NCI-H2081 treated with DMSO at 0.1 percent for 48 hours (cell line): ENCODE results near the gene EIF2B2.
"Not testable (repeated sequence)": the region's sequence is repeated elsewhere in the genome, so short reads cannot be mapped to it uniquely, and the experiment has no call there.

Source experiments
- DNase-seq: peaks from one replicate; lab custom pipeline; 2025; lab: John Stamatoyannopoulos, UW

Gene EIF2B2

GRCh38 chr14:74974364-74975058 is 28.2 kb upstream of the EIF2B2 start:
- no peak for DNase-seq

- no peak for DNase-seq
These were observed 27.5 kb upstream of the EIF2B2 start for GRCh38 chr14:74975059-74975810.

DNA sequence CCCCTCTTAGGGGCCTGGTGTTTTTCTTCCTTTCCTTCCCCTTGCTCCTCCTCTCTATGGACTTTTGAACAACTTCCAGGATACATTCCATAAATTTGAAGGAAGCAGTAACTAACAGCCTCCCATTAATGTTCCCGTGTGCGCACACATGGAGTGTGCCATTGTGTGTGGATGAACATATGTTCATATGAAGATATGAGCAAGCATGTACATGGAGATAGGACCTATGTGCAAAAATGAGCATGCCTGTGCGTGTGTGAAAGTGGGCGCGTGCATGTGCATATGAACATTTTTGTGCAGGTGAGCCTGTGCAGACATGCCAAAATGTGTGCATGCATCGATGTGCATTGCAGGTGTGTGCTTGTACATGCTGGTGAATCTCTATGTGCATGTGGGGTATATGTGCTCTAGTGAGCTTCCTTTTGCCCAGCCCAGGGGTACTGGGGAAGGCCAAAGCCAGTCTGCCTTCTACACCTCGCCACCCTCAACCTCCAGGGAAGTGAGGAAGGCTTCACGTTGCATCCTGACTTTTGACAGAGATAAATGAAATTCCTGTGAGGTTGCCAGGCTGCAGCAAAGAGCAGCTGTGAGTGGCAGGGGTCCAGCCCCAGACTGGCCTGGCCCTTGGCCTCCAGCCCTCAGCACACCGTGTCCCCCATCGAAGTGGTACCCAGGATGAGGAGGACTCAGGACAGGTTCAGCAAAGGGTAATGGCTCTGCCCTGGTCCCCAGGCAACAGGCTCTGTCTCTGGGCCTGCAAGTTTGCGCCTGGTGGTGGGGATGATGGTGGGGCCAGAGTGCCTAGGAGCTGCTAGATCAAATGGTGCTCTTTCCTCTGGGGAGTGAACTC is 26.2 kb upstream of the EIF2B2 start:
- DNase-seq: no peak

- DNase-seq: no peak
These were observed 25.4 kb upstream of the EIF2B2 start for GRCh38 chr14:74977164-74977900.

DNA sequence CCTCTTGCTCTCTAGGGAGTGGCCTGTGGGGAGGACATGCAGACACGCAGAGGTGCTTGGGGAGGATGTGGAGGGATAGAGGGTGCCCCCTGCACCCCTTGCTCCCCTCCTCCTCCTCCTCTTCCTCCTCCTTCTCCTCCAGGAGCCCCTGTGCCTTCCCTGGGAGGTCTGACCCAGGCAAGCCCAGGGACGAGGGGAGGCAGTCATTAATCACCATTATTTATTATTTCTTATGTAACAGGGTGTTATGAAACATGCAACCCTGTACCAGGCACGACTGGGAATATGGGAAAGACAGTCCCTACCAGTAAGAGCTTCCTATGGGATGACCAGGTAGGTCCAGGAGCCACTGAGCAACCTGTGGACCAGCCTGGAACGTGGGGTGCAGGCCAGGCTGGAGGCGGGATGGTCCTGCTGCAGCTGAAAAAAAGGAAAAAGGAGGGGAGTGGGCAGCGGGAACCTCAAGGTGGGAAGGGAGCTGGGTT is 24.8 kb upstream of the EIF2B2 start:
- DNase-seq: no peak

DNA sequence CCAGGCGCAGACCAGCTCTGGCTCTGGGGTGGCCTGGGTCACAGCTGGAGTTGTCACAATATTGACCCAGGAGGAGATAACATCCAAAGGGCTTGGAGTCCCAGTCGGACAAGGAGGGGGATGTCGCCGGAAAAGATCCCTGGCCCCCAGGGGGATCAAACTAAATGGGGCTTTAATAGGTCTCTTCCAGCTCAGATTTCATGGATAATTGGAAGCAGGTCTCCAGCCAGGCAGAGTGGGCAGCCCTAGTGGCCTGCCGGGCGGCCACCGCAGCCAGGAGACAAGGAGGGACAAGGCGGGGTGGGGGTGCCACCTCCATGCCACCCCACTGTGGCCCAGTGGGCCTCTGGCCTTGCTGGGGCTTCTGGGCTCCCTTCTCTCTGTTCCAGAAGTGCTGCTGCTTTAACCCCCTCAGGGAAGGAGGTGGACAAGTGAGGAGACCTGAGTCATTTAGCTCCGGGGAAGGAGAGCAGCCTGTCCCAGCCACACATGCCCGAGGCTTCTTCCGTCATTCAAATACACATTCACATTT is 24.2 kb upstream of the EIF2B2 start:
- no peak for DNase-seq

DNA sequence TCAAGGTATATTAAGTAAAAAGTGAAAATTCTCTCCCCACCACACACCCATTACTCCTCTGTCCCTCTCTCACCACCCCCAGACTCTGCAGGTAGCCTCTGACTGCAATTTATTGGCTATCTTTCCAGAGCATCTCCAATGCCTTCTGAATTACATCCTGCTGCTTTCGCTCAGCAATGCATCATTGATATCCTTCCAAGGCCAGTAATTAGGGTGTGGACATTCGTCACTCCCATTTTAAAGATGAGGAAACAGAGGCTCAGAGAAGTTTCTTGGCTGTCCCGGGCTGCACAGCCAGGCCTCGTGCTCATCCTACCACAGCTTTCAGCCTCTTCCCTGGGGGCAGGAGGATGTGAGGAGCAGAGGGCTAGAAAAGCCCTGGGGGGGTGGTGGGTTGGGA is 23.7 kb upstream of the EIF2B2 start:
- no peak for DNase-seq

DNA sequence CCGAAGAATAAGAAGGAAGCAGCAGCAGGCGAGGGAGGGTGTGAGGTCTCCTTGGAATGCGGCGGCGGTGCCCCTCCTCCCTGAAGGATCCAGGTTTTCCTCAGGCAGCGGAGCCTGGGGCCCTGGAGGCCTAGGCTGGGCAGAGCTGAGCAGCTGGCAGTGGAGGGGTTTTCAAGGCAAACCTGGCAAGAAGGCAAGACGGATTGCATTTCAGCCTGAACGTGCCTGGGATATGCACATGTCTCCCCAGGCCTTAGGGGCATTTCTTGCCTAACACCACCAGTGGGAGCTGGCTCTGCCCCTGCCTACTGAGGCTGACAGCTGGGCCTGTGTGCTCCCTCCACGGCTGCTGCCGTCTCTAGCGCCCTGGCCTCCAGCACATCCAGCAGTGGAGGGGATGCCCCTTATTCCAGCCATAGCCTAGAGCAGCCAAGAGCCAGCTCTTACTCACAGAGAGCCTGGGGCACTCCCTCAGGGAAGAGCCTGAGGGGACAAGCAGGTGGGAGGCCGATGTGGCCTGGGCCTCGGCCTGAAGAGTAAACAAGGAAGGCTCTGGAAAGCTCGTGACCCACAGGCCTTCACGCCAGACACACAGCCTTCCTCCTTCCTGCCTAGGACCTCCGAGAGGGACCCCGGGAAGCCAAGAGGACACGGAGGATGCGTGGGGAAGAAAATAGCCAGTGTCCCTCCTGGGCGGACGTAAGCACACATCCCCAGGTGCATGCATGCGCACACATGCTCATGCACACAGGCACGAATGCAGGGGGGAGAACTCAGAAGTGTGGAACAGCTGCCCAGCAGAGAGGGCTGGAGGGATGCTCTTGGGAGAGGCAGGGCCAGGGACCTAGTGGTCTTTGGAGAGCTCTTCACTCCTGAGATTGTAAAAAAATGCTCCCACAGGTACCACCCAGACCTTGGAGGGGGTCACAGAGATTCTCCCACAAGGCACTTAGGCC is 23.0 kb upstream of the EIF2B2 start:
- no peak for DNase-seq

- no peak for DNase-seq
These were observed 22.4 kb upstream of the EIF2B2 start for GRCh38 chr14:74980398-74980730.

DNA sequence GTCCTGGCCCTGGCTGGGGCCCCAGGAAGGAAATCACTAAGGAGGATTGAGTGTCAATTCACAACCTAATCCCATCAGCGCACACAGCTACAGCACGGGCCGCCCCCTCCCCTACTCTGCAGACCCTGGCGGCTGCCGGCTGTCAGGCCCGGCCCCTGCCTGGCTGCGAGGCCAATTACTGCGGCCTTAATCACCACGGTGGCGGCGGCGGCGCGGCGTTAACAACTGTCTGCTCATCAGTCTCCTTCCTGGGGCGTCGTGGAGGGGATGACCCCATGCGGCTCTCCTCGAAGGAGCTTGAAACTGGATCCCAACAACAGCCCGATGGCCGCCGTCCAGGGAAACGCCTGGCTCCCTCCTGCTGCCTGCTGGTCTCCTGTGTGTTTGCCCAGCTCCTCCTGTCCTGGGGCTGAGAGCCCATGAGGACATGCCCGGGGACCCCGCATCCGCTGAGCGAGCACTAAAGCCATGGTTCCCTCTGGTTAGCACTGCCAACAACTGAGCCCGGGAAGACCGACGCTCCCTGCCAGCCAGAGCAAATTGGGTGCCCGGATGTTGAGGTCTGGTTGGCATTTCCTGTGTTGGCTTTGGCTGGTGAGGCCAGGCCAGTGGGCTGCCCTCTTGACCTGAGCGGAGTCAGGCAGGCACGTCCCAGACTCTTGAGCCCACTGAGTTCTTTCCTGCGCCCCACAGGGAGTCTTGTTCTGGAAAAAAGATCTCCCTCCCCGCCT is 21.8 kb upstream of the EIF2B2 start:
- DNase-seq: no peak

DNA sequence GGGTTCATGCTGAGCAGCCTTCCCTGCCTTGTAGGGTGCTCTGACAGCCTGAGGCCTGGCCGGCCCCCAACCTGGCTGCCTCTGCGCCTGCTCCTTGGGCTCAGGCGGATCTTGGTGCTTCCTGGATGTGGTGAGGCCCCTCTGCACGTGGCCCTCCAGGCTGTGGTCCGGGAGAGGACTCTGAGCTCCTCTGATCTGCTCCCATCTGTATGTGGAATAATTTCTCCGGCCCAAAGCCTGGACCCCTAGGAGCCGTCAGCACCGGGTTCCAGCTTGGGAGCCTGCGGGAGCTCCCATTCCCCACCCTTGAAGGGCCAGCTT is 21.3 kb upstream of the EIF2B2 start:
- DNase-seq: no peak

- no peak for DNase-seq
These were observed 20.9 kb upstream of the EIF2B2 start for GRCh38 chr14:74981833-74982232.

DNA sequence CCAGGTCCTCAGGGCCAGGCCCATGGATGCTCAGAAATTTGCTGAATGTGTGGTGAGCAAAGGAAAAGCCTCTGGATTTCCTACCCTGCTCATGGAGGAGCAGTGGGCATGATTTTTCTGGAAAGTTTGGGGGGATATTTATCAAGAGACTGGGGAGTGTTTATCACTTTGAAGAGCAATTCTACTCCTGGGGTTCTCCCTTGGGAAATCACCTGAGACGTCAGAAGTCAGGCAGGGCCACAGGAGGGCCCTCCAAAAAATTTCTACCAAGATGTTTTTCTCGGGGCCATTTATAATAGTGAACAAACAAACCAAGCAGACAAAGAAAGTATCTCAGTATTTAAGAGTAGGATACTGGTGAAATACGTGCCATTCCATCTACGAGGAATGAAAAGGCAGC is 20.1 kb upstream of the EIF2B2 start:
- DNase-seq: no peak

- no peak for DNase-seq
These were observed 19.4 kb upstream of the EIF2B2 start for GRCh38 chr14:74983343-74983742.

- no peak for DNase-seq
These were observed 18.3 kb upstream of the EIF2B2 start for GRCh38 chr14:74984236-74985027.

GRCh38 chr14:74985028-74985310 is 17.8 kb upstream of the EIF2B2 start:
- DNase-seq: no peak

DNA sequence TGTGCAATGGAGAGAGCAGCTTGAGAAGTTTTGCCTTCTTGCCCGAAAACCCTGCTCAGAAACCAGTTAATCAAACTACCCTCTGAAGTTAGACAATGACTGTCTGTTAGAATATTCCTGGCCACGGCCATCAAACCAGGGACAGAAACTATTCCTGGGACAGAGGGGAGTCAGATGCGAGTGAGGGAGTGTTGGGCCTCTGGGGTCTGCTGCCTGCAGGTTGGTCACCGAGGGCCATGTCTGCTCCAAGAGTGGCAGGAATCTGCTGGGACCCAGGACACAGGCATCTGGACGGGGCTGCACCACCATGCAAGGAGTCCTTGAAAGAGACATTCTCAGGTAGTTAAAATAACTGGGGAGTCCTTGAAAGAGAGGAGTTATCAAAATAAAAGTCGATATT is 16.9 kb upstream of the EIF2B2 start:
- DNase-seq: no peak

DNA sequence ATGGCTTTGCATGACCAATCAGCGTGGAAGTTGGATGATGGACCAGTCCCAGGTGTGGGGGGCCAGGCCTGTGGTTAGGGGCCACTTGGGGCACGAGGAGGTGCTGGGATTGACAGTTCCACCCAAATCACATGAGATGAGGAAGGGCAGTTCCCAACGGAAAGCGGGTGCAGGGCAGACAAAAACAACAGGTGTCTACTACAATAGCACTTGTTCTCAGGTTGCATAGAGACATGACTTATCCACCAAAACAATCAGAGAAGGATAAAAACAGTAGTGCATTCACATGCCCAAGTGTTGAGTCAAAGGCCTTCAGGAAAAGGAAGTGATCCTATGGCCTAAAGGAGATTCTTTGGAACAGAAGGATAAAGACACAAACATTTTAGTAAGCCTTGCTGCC is 14.6 kb upstream of the EIF2B2 start:
- no peak for DNase-seq

DNA sequence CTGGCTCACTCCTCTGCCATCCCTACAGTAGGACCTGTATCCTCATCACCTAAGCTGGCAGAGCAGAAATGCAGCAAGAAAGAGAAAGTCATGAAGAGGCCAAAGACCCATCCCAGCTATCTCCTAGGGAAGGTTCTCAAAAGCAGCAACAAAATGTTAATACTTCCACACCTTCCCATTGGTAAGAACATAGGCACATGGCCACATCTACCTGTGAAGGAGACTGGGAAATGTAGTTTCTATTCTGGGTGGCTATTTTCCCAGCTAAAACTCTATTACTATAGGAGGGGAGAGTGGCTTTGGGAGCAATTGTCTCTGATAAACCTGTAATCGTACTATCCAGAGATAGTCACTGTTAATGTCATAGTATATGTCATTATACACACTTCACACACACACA is 13.7 kb upstream of the EIF2B2 start:
- DNase-seq: no peak

DNA sequence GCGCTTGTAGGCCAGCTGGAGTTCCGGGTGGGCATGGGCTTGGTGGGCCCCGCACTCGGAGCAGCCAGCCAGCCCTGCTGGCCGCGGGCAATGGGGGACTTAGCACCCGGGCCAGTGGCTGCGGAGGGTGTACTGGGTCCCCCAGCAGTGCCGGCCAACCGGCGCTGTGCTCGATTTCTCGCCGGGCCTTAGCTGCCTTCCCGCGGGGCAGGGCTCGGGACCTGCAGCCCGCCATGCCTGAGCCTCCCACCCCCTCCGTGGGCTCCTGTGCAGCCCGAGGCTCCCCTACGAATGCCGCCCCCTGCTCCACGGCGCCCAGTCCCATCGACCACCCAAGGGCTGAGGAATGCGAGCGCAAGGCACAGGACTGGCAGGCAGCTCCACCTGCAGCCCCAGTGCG is 8.5 kb upstream of the EIF2B2 start:
- not testable (repeated sequence) for DNase-seq
